Astrocyte (in vitro differentiated cells and primary cell): ENCODE data around the gene SH2B3. TPM values are rescaled to one million over a fixed set of nuclear protein-coding genes. Genes with fewer than 3 reads are reported as not detected.

Experiments used
- DNase-seq: peaks from one replicate; pipeline ENCODE4 v3.0.0-alpha.2; 2010; ENCODE audit warnings: low read depth
- FAIRE-seq: peaks from 2 replicates; lab custom pipeline; 2011; peaks lifted over from hg19 to GRCh38; lab: Jason Lieb, UNC
- H2AFZ ChIP-seq: 2 replicates; pipeline ENCODE4 v1.6.0; 2012; ENCODE audit warnings: low read depth, low read length, inconsistent platforms
- H3K27ac ChIP-seq: 2 replicates; pipeline ENCODE4 v1.5.1; 2011; ENCODE audit warnings: low read depth, low read length, inconsistent platforms
- H3K27me3 ChIP-seq: 2 replicates; pipeline ENCODE4 v1.6.0; 2011; ENCODE audit warnings: low read length, inconsistent platforms; ENCODE audit not compliant: insufficient read depth
- H3K36me3 ChIP-seq: 2 replicates; pipeline ENCODE4 v1.5.1; 2011; ENCODE audit warnings: low read length, inconsistent platforms; ENCODE audit not compliant: insufficient read depth
- H3K4me1 ChIP-seq: 2 replicates; pipeline ENCODE4 v1.5.1; 2011; ENCODE audit warnings: low read length, inconsistent platforms; ENCODE audit not compliant: insufficient read depth
- H3K4me2 ChIP-seq: 2 replicates; pipeline ENCODE4 v1.6.0; 2012; ENCODE audit warnings: low read length, inconsistent platforms
- H3K4me3 ChIP-seq: 2 replicates; pipeline ENCODE4 v1.5.1; 2011; ENCODE audit warnings: low read depth, mild to moderate bottlenecking, low read length, inconsistent platforms; ENCODE audit not compliant: insufficient read depth
- H3K79me2 ChIP-seq: 2 replicates; pipeline ENCODE4 v1.6.0; 2012; ENCODE audit warnings: mild to moderate bottlenecking, low read length, inconsistent platforms; ENCODE audit not compliant: insufficient read depth
- H3K9ac ChIP-seq: 2 replicates; pipeline ENCODE4 v1.6.0; 2012; ENCODE audit warnings: mild to moderate bottlenecking, low read length, inconsistent platforms
- H3K9me3 ChIP-seq: 2 replicates; pipeline ENCODE4 v1.5.1; 2012; ENCODE audit warnings: low read depth, mild to moderate bottlenecking, low read length, inconsistent platforms; ENCODE audit not compliant: insufficient read depth
- H4K20me1 ChIP-seq: 2 replicates; pipeline ENCODE4 v1.6.0; 2012; ENCODE audit warnings: low read length, inconsistent platforms; ENCODE audit not compliant: insufficient read depth
- H3K27ac Mint-ChIP-seq: one replicate; pipeline ENCODE4 v1.8.0; 2021; ENCODE audit warnings: mild to moderate bottlenecking, mixed read lengths; ENCODE audit not compliant: unreplicated experiment
- H3K27me3 Mint-ChIP-seq: one replicate; pipeline ENCODE4 v1.8.0; 2021; ENCODE audit warnings: low read depth, mixed read lengths; ENCODE audit not compliant: unreplicated experiment
- H3K36me3 Mint-ChIP-seq: one replicate; pipeline ENCODE4 v1.8.0; 2021; ENCODE audit warnings: low read depth, mixed read lengths; ENCODE audit not compliant: unreplicated experiment
- H3K4me1 Mint-ChIP-seq: one replicate; pipeline ENCODE4 v1.8.0; 2021; ENCODE audit warnings: low read depth, mixed read lengths; ENCODE audit not compliant: unreplicated experiment
- H3K4me3 Mint-ChIP-seq: one replicate; pipeline ENCODE4 v1.8.0; 2021; ENCODE audit warnings: mild to moderate bottlenecking, moderate library complexity, mixed read lengths; ENCODE audit not compliant: unreplicated experiment
- H3K9me3 Mint-ChIP-seq: one replicate; pipeline ENCODE4 v1.8.0; 2021; ENCODE audit warnings: mild to moderate bottlenecking, mixed read lengths; ENCODE audit not compliant: unreplicated experiment
- CTCF ChIP-seq: IDR thresholded peaks from 2 replicates; pipeline ENCODE4 v1.5.1; 2011; ENCODE audit warnings: low read depth, mild to moderate bottlenecking, inconsistent platforms, low read length, moderate library complexity; ENCODE audit not compliant: insufficient read depth
- EZH2 ChIP-seq: IDR thresholded peaks from 2 replicates; pipeline ENCODE4 v1.6.1; 2012; ENCODE audit warnings: mild to moderate bottlenecking, low read length, inconsistent platforms; ENCODE audit not compliant: insufficient read depth
- total RNA-seq: library from RNA; stranded (reverse); gene quantifications from 2 replicates; pipeline ENCODE4 v1.2.1, GENCODE V29; 2021

Gene SH2B3
- total RNA-seq, 1 donor from 2014 or later, result 23.6 TPM

GRCh38 chr12:111438481-111438880 is 32.8 kb downstream of the SH2B3 start:
- Histone ChIP-seq H3K36me3 (peaks cover under 1% of the 10 kb centered on the region), H3K27ac (peak overlapping the region; percentile 71), H3K79me2 (peaks cover 98% of the 10 kb centered on the region), H3K4me3 (no peak overlapping the region), H3K9ac (peak overlapping the region; percentile 23), H3K4me2 (peak overlapping the region; percentile 58), H3K27me3 (no peaks in the 10 kb centered on the region), H3K4me1 (peaks cover 64% of the 10 kb centered on the region), H4K20me1 (peaks cover 93% of the 10 kb centered on the region), H2AFZ (no peak overlapping the region), H3K9me3 (no peaks in the 10 kb centered on the region)
- no peak overlapping the region for H3K4me3 Mint-ChIP-seq
- H3K27ac Mint-ChIP-seq, result no peak overlapping the region
- TF ChIP-seq CTCF, result no peak
- no peak for TF ChIP-seq EZH2
- H3K4me1 Mint-ChIP-seq, result peaks cover 45% of the 10 kb centered on the region
- DNase-seq (peak; percentile 68), FAIRE-seq (no peak)
- H3K27me3 Mint-ChIP-seq, result no peaks in the 10 kb centered on the region
- H3K36me3 Mint-ChIP-seq, result peaks cover 12% of the 10 kb centered on the region
- no peaks in the 10 kb centered on the region for H3K9me3 Mint-ChIP-seq

GRCh38 chr12:111439657-111440151 is 34.0 kb downstream of the SH2B3 start:
- Histone ChIP-seq H3K36me3 (no peaks in the 10 kb centered on the region), H3K27me3 (no peaks in the 10 kb centered on the region), H3K9me3 (no peaks in the 10 kb centered on the region), H3K4me3 (no peak overlapping the region), H4K20me1 (peaks cover 93% of the 10 kb centered on the region), H3K9ac (no peak overlapping the region), H3K4me1 (peaks cover 61% of the 10 kb centered on the region), H3K27ac (no peak overlapping the region), H3K4me2 (no peak overlapping the region), H2AFZ (no peak overlapping the region), H3K79me2 (peaks cover 98% of the 10 kb centered on the region)
- H3K36me3 Mint-ChIP-seq, result peaks cover 12% of the 10 kb centered on the region
- FAIRE-seq (no peak), DNase-seq (no peak)
- peak overlapping the region; percentile 66 for H3K27ac Mint-ChIP-seq
- no peak for TF ChIP-seq EZH2
- no peak for TF ChIP-seq CTCF
- H3K4me1 Mint-ChIP-seq, result peaks cover 48% of the 10 kb centered on the region
- no peaks in the 10 kb centered on the region for H3K27me3 Mint-ChIP-seq
- H3K9me3 Mint-ChIP-seq, result no peaks in the 10 kb centered on the region
- H3K4me3 Mint-ChIP-seq, result no peak overlapping the region

GRCh38 chr12:111440152-111440551 is 34.4 kb downstream of the SH2B3 start:
- TF ChIP-seq EZH2 (no peak), CTCF (no peak)
- FAIRE-seq (no peak), DNase-seq (no peak)
- no peaks in the 10 kb centered on the region for H3K36me3 ChIP-seq
- H2AFZ ChIP-seq, result no peak overlapping the region
- H3K4me3 ChIP-seq, result no peak overlapping the region
- no peak overlapping the region for H3K9ac ChIP-seq
- no peak overlapping the region for H3K4me2 ChIP-seq
- H3K4me1 ChIP-seq, result peaks cover 61% of the 10 kb centered on the region
- Mint-ChIP-seq H3K36me3 (peaks cover 12% of the 10 kb centered on the region), H3K27ac (peak overlapping the region; percentile 66), H3K27me3 (no peaks in the 10 kb centered on the region), H3K4me3 (peak overlapping the region; percentile 16), H3K4me1 (peaks cover 48% of the 10 kb centered on the region), H3K9me3 (no peaks in the 10 kb centered on the region)
- no peaks in the 10 kb centered on the region for H3K9me3 ChIP-seq
- no peaks in the 10 kb centered on the region for H3K27me3 ChIP-seq
- H3K27ac ChIP-seq, result no peak overlapping the region
- peaks cover 94% of the 10 kb centered on the region for H4K20me1 ChIP-seq
- H3K79me2 ChIP-seq, result peaks cover 98% of the 10 kb centered on the region
